Activated naive CD8-positive, alpha-beta T cell treated with anti-CD3 and anti-CD28 coated beads, Interleukin-2, amount 10 ng/mL, durations not matched to agents 7 days and 5 days (primary cell): ENCODE data around the gene EMILIN2. TPM values are rescaled to one million over a fixed set of nuclear protein-coding genes. Genes with fewer than 3 reads are reported as not detected.

ENCODE experiments used
- ATAC-seq: fragments of 150-1000 bp; cut with Tn5 transposase; one replicate; pipeline ENCODE4 v1.10.0; 2021; ENCODE audit warnings: low read depth, moderate library complexity
- POLR2A ChIA-PET: fragments of 350-600 bp; sonication (Branson Sonifier 250); formaldehyde crosslinking; loops from one replicate; lab custom pipeline; 2021; ENCODE audit warnings: antibody characterized with exemption; lab: Charles Lee
- DNase-seq: peaks from one replicate; pipeline ENCODE4 v3.0.0; 2021
- H3K27ac Mint-ChIP-seq: one replicate; pipeline ENCODE4 v1.8.0; 2022; ENCODE audit warnings: mild to moderate bottlenecking, mixed read lengths
- H3K27me3 Mint-ChIP-seq: one replicate; pipeline ENCODE4 v1.8.0; 2022; ENCODE audit warnings: mild to moderate bottlenecking, moderate library complexity, mixed read lengths
- H3K36me3 Mint-ChIP-seq: one replicate; pipeline ENCODE4 v1.8.0; 2021; ENCODE audit warnings: mild to moderate bottlenecking, mixed read lengths
- H3K4me1 Mint-ChIP-seq: one replicate; pipeline ENCODE4 v1.8.0; 2021; ENCODE audit warnings: mixed read lengths
- H3K4me3 Mint-ChIP-seq: one replicate; pipeline ENCODE4 v1.8.0; 2022; ENCODE audit warnings: mild to moderate bottlenecking, moderate library complexity, mixed read lengths
- H3K9me3 Mint-ChIP-seq: one replicate; pipeline ENCODE4 v1.8.0; 2021; ENCODE audit warnings: mixed read lengths
- total RNA-seq, 2 experiments: library from RNA; stranded (reverse); gene quantifications; one replicate each; pipeline ENCODE4 v1.2.3, GENCODE V29; 2021

The EMILIN2 gene
- total RNA-seq, 2 experiments from 2014 or later: 23.3 to 27.7 TPM

GRCh38 chr18:2953935-2954653 is 107.3 kb downstream of the EMILIN2 start:
- no peaks in the 10 kb centered on the region for H3K9me3 Mint-ChIP-seq
- DNase-seq: no peak
- peak overlapping the region; percentile 63 for H3K27ac Mint-ChIP-seq
- no peak overlapping the region for H3K4me3 Mint-ChIP-seq
- H3K36me3 Mint-ChIP-seq: peaks cover 63% of the 10 kb centered on the region
- no peak for ATAC-seq
- no peaks in the 10 kb centered on the region for H3K27me3 Mint-ChIP-seq
- peaks cover 64% of the 10 kb centered on the region for H3K4me1 Mint-ChIP-seq
- POLR2A ChIA-PET: no interaction called here

DNA sequence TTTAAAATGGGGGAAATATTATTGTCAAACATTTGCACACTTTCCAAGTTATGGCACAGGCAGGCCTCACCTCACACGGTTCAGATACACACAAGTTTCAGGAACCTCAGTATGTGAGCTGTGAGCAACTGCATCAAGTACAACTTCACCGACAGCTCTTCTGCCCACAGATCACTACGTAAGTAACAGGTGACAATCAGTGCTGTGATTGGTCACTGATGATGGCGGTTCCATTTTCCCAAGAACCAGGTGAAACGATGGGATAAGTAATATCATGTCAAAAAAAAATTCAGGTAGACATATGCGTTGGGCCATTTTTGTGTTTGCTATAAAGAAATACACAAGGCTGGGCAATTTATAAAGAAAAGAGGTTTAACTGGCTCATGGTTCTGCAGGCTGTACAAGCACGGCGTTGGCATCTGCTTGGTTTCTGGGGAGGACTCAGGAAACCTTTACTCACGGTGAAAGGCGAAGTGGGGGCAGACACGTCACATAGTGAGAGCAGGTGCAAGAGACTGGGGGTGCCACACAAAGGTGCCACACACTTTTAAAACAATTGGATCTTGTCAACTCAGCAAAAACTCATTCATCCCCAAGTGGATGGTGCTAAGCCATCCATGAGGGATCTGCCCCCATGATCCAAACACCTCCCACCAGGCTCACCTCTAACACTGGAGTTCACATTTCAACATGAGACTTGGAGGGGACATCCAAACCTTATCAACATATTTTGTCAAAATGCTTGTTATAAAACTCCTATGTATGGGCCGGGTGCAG is 108.3 kb downstream of the EMILIN2 start:
- ATAC-seq: no peak
- POLR2A ChIA-PET: no interaction called here
- Mint-ChIP-seq H3K27ac (peak overlapping the region; percentile 84), H3K4me1 (peaks cover 64% of the 10 kb centered on the region), H3K36me3 (peaks cover 59% of the 10 kb centered on the region), H3K4me3 (peak overlapping the region; percentile 16), H3K9me3 (no peaks in the 10 kb centered on the region), H3K27me3 (no peaks in the 10 kb centered on the region)
- DNase-seq: no peak

DNA sequence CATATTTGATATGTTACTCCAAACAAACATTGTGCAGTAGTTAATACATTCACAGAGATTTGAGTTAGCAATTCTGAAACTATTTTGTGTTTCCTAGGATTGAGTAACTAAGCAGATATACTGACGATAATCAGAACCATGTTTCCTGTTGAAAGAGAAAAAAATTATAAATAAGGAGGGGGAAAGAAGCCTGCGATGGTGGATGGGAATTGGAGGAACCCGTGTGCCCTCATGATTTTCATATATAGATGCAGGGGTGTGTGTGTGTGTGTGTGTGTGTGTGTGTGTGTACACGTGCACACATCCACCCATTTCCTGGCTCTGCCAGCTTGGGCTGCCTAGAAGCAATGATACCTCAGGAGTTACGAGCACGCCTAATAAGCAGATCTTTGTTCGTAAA is 109.2 kb downstream of the EMILIN2 start:
- POLR2A ChIA-PET: interaction anchor here (2.5 to 8.1 kb wide), 4 partner anchors 15 to 291 kb away, joined by 11 to 104 read pairs (median 37); partner anchors contain the start of gene MYL12A
- peaks cover 49% of the 10 kb centered on the region for H3K36me3 Mint-ChIP-seq
- H3K27ac Mint-ChIP-seq: peak overlapping the region; percentile 84
- H3K4me3 Mint-ChIP-seq: peak overlapping the region; percentile 76
- ATAC-seq: no peak
- no peaks in the 10 kb centered on the region for H3K27me3 Mint-ChIP-seq
- no peaks in the 10 kb centered on the region for H3K9me3 Mint-ChIP-seq
- H3K4me1 Mint-ChIP-seq: peaks cover 61% of the 10 kb centered on the region
- DNase-seq: no peak

DNA sequence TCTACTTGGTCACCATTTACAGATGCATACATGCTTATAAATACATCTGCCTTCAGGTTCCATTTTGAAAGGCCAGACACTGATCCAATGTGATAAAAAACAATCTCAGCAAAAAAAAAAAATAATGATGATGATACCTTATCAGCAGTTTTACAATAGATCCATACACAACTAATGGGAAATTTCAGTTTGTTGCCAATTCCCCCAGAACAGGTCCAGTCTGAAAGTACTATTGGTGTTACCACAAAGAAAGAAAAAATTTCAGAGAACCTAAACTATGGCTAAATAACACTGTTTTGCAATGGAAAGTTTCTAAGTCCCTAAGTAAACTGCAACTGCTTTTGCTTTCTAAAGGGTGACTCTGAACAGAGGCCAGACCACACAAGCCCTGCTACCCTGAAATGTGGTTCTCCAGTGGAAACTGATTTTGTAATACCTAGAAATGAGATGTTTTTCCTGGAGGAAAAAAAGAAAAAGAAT is 112.1 kb downstream of the EMILIN2 start:
- DNase-seq (no peak), ATAC-seq (peak; percentile 43)
- H3K4me1 Mint-ChIP-seq: peaks cover 76% of the 10 kb centered on the region
- H3K27ac Mint-ChIP-seq: peak overlapping the region; percentile 99
- peaks cover 31% of the 10 kb centered on the region for H3K36me3 Mint-ChIP-seq
- H3K9me3 Mint-ChIP-seq: no peaks in the 10 kb centered on the region
- POLR2A ChIA-PET: interaction anchor here (2.5 to 8.1 kb wide), 5 partner anchors 12 to 289 kb away, joined by 14 to 104 read pairs (median 60); partner anchors contain the start of gene MYL12A
- H3K4me3 Mint-ChIP-seq: peak overlapping the region; percentile 83
- no peaks in the 10 kb centered on the region for H3K27me3 Mint-ChIP-seq

GRCh38 chr18:2959341-2959740 is 112.5 kb downstream of the EMILIN2 start:
- H3K4me3 Mint-ChIP-seq: peak overlapping the region; percentile 83
- no peaks in the 10 kb centered on the region for H3K27me3 Mint-ChIP-seq
- H3K9me3 Mint-ChIP-seq: no peaks in the 10 kb centered on the region
- H3K4me1 Mint-ChIP-seq: peaks cover 74% of the 10 kb centered on the region
- no peak for ATAC-seq
- POLR2A ChIA-PET: interaction anchor here (3.5 to 8.1 kb wide), 4 partner anchors 11 to 288 kb away, joined by 23 to 104 read pairs (median 68); partner anchors contain the start of gene MYL12A
- peak overlapping the region; percentile 99 for H3K27ac Mint-ChIP-seq
- H3K36me3 Mint-ChIP-seq: peaks cover 27% of the 10 kb centered on the region
- no peak for DNase-seq

- POLR2A ChIA-PET: interaction anchor here (0.9 to 8.1 kb wide), 9 partner anchors 10 to 286 kb away, joined by 3 to 104 read pairs (median 4); partner anchors contain the start of gene MYL12A
- H3K36me3 Mint-ChIP-seq: peaks cover 17% of the 10 kb centered on the region
Observed at GRCh38 chr18:2960983-2961696, 114.3 kb downstream of the EMILIN2 start.

GRCh38 chr18:2961821-2962220 is 115.0 kb downstream of the EMILIN2 start:
- Mint-ChIP-seq H3K4me1 (peaks cover 73% of the 10 kb centered on the region), H3K27ac (peak overlapping the region; percentile 99), H3K4me3 (peak overlapping the region; percentile 83), H3K27me3 (no peaks in the 10 kb centered on the region), H3K9me3 (no peaks in the 10 kb centered on the region), H3K36me3 (peaks cover 18% of the 10 kb centered on the region)
- DNase-seq: no peak
- POLR2A ChIA-PET: interaction anchor here (0.9 to 8.1 kb wide), 6 partner anchors 9 to 286 kb away, joined by 3 to 104 read pairs (median 42); partner anchors contain the start of gene MYL12A
- ATAC-seq: peak; percentile 17

More at GRCh38 chr18:2960983-2961696, 114.3 kb downstream of the EMILIN2 start:
- Mint-ChIP-seq H3K27me3 (no peaks in the 10 kb centered on the region), H3K4me1 (peaks cover 73% of the 10 kb centered on the region), H3K4me3 (peak overlapping the region; percentile 83), H3K9me3 (no peaks in the 10 kb centered on the region), H3K27ac (peak overlapping the region; percentile 99)
- no peak for ATAC-seq
- no peak for DNase-seq

DNA sequence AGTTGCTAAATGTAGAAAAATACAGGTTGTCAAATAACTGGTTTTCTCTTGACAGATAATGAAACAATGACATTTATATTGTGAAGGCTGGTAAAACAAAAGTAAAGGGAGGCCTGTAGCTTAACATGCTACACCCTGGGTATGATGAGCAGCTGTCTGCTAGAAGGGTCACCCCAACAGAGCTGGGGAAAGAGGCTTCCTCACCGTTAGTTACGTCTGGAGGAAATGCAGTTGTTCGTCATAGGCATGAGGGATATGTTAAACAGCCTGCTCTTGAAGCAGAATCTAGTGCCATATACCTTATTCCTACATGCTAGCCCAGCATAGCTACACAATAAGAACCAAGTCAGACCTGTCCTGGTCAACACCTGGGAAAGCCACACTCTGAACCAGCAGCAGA is 116.2 kb downstream of the EMILIN2 start:
- H3K4me1 Mint-ChIP-seq: peaks cover 73% of the 10 kb centered on the region
- H3K9me3 Mint-ChIP-seq: no peaks in the 10 kb centered on the region
- H3K36me3 Mint-ChIP-seq: peaks cover 13% of the 10 kb centered on the region
- H3K4me3 Mint-ChIP-seq: peak overlapping the region; percentile 66
- peak overlapping the region; percentile 88 for H3K27ac Mint-ChIP-seq
- ATAC-seq (peak; percentile 57), DNase-seq (no peak)
- POLR2A ChIA-PET: interaction anchor here (0.9 to 8.1 kb wide), 4 partner anchors 8 to 285 kb away, joined by 3 to 104 read pairs (median 68); partner anchors contain the start of gene MYL12A
- H3K27me3 Mint-ChIP-seq: no peaks in the 10 kb centered on the region

DNA sequence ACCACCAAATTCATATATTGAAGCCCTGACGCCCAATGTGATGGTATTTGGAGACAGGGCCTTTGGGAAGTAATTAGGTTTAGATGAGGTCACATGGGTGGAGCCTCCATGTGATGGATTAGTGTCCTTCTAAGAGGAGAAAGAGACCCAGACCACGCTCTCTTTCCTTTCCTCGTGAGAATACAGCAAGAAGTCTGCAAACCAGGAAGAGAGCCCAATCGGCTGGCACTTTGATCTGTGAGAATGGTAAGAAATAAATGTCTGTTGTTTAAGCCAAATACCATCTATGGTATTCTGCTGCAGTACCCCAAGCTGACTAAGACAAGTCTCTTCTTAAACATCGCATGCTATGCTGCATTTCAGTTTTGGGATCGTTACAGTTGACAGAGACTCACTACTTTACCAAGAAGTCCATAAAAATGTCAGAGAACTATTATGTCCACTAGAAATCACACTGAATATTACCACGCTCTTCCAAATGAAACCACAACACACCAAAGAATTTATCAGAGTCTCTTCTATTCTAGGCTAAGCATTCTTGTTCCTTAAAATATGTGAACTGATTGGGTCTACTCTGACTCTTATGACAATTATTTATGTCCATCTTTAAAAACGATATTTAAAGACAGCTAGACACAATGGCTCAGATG is 117.7 kb downstream of the EMILIN2 start:
- POLR2A ChIA-PET: interaction anchor here (1.7 to 5.5 kb wide), 2 partner anchors 14 to 18 kb away, joined by 9 to 75 read pairs; no protein-coding TSS in a partner anchor
- peak overlapping the region; percentile 83 for H3K27ac Mint-ChIP-seq
- ATAC-seq (peak; percentile 6), DNase-seq (no peak)
- H3K27me3 Mint-ChIP-seq: no peaks in the 10 kb centered on the region
- peak overlapping the region; percentile 57 for H3K4me3 Mint-ChIP-seq
- peaks cover 17% of the 10 kb centered on the region for H3K36me3 Mint-ChIP-seq
- H3K4me1 Mint-ChIP-seq: peaks cover 76% of the 10 kb centered on the region
- no peaks in the 10 kb centered on the region for H3K9me3 Mint-ChIP-seq

Other genes with a start within 250 kb of the EMILIN2 start
- 100 to 1,000 TPM; 171 to 177 TPM for gene SMCHD1, start 191.3 kb upstream of the EMILIN2 start, total RNA-seq
- gene LPIN2, start 166.1 kb downstream of the EMILIN2 start, total RNA-seq: 10 to 100 TPM; 91.0 to 93.9 TPM